WTC11 (cell line): Measurements from ENCODE around the gene ACTMAP. TPM values are rescaled to one million over a fixed set of nuclear protein-coding genes. Genes with fewer than 3 reads are reported as not detected.

Source experiments
- ATAC-seq: fragments of 200-7000 bp; cut with Tn5 transposase; 2 replicates; pipeline ENCODE4 v1.10.0; 2021; ENCODE audit warnings: mild to moderate bottlenecking, moderate library complexity
- CTCF ChIA-PET: fragments of 300-600 bp; sonication (Branson Sonifier 250); formaldehyde crosslinking; loops from one replicate; lab custom pipeline; 2021; ENCODE audit warnings: antibody characterized with exemption; lab: Charles Lee
- POLR2A ChIA-PET: fragments of 350-600 bp; sonication (Branson Sonifier 250); formaldehyde crosslinking; loops from one replicate; lab custom pipeline; 2021; ENCODE audit warnings: antibody characterized with exemption; lab: Charles Lee
- DNase-seq: peaks from one replicate; pipeline ENCODE4 v3.0.0; 2021; ENCODE audit warnings: low spot score
- H3K27ac Mint-ChIP-seq: 2 replicates; pipeline ENCODE4 v1.8.0; 2021; ENCODE audit warnings: mixed read lengths
- H3K27me3 Mint-ChIP-seq: 2 replicates; pipeline ENCODE4 v1.8.0; 2021; ENCODE audit warnings: low read depth, mild to moderate bottlenecking, moderate library complexity, mixed read lengths
- H3K36me3 Mint-ChIP-seq: 2 replicates; pipeline ENCODE4 v1.8.0; 2021; ENCODE audit warnings: mixed read lengths
- H3K4me1 Mint-ChIP-seq: 2 replicates; pipeline ENCODE4 v1.8.0; 2022; ENCODE audit warnings: mixed read lengths
- H3K4me3 Mint-ChIP-seq: 2 replicates; pipeline ENCODE4 v1.8.0; 2021; ENCODE audit warnings: mild to moderate bottlenecking, moderate library complexity, mixed read lengths
- H3K9me3 Mint-ChIP-seq: 2 replicates; pipeline ENCODE4 v1.8.0; 2021; ENCODE audit warnings: mixed read lengths
- ATF3 ChIP-seq: sonication (generic); formaldehyde crosslinking; conservative IDR thresholded peaks from 2 replicates; pipeline ENCODE4 v1.8.1; 2022; ENCODE audit warnings: mild to moderate bottlenecking, missing genetic modification reagents
- CTCF ChIP-seq: fragments of 200-600 bp; IDR thresholded peaks from 2 replicates; pipeline ENCODE4 v1.8.0; 2022; ENCODE audit warnings: antibody characterized with exemption
- E2F1 ChIP-seq: sonication (generic); formaldehyde crosslinking; IDR thresholded peaks from 2 replicates; pipeline ENCODE4 v1.8.0; 2022; ENCODE audit warnings: mild to moderate bottlenecking, missing genetic modification reagents
- FOXJ3 ChIP-seq: sonication (generic); formaldehyde crosslinking; IDR thresholded peaks from 2 replicates; pipeline ENCODE4 v1.9.0; 2021; ENCODE audit warnings: missing genetic modification reagents, mild to moderate bottlenecking, borderline replicate concordance
- IRF2 ChIP-seq: sonication (generic); formaldehyde crosslinking; IDR thresholded peaks from 2 replicates; pipeline ENCODE4 v1.8.0; 2022; ENCODE audit warnings: low read depth, missing genetic modification reagents, borderline replicate concordance
- JAZF1 ChIP-seq: fragments of 250-450 bp; sonication (Bioruptor Pico); IDR thresholded peaks from 2 replicates; pipeline ENCODE4 v1.9.0; 2021; ENCODE audit warnings: moderate library complexity, mild to moderate bottlenecking, inconsistent platforms
- JUN ChIP-seq: sonication (generic); formaldehyde crosslinking; IDR thresholded peaks from 2 replicates; pipeline ENCODE4 v1.8.0; 2023; ENCODE audit warnings: mild to moderate bottlenecking, missing genetic modification reagents
- MYBL2 ChIP-seq: sonication (generic); formaldehyde crosslinking; IDR thresholded peaks from 2 replicates; pipeline ENCODE4 v1.8.1; 2023; ENCODE audit warnings: mild to moderate bottlenecking, moderate library complexity, missing genetic modification reagents
- NR2C2 ChIP-seq: sonication (generic); formaldehyde crosslinking; IDR thresholded peaks from 2 replicates; pipeline ENCODE4 v1.8.0; 2022; ENCODE audit warnings: mild to moderate bottlenecking, missing genetic modification reagents
- PRDM15 ChIP-seq: sonication (generic); formaldehyde crosslinking; IDR thresholded peaks from 2 replicates; pipeline ENCODE4 v1.8.0; 2022; ENCODE audit warnings: missing genetic modification reagents
- STAT6 ChIP-seq: sonication (generic); formaldehyde crosslinking; conservative IDR thresholded peaks from 2 replicates; pipeline ENCODE4 v1.8.1; 2023; ENCODE audit warnings: mild to moderate bottlenecking, low read depth, missing genetic modification reagents, moderate library complexity
- USF2 ChIP-seq: sonication (generic); formaldehyde crosslinking; IDR thresholded peaks from 2 replicates; pipeline ENCODE4 v1.8.1; 2023; ENCODE audit warnings: mild to moderate bottlenecking, missing genetic modification reagents, moderate library complexity
- ZNF232 ChIP-seq: sonication (generic); formaldehyde crosslinking; IDR thresholded peaks from 2 replicates; pipeline ENCODE4 v1.8.0; 2022; ENCODE audit warnings: mild to moderate bottlenecking, missing genetic modification reagents
- ZNF317 ChIP-seq: sonication (generic); formaldehyde crosslinking; IDR thresholded peaks from 2 replicates; pipeline ENCODE4 v1.8.1; 2023; ENCODE audit warnings: low read depth, mild to moderate bottlenecking, moderate library complexity, missing genetic modification reagents, borderline replicate concordance
- total RNA-seq: library from RNA; stranded (reverse); gene quantifications from 3 replicates; pipeline ENCODE4 v1.2.3, GENCODE V29; 2021

Gene ACTMAP
- total RNA-seq, 1 experiment from 2014 or later, result 29.6 TPM

- TF ChIP-seq ATF3 (no peak), USF2 (CRISPR knock-in tag) (no peak), JUN (CRISPR knock-in tag) (no peak), FOXJ3 (CRISPR knock-in tag) (no peak), MYBL2 (no peak), ZNF232 (no peak), JAZF1 (CRISPR knock-in tag) (no peak), E2F1 (CRISPR knock-in tag) (no peak), IRF2 (CRISPR knock-in tag) (no peak), STAT6 (no peak)
- TF ChIP-seq, all 79 proteins: peak for 0
Measured at GRCh38 chr19:40717880-40718773, 32.1 kb downstream of the ACTMAP start (continued).

GRCh38 chr19:40717325-40717879 lies 32.9 kb downstream of the ACTMAP start:
- H3K9me3 Mint-ChIP-seq, result no peaks in the 10 kb centered on the region
- H3K36me3 Mint-ChIP-seq, result peaks cover 13% of the 10 kb centered on the region
- TF ChIP-seq NR2C2 (CRISPR knock-in tag), result no peak
- no peak for TF ChIP-seq CTCF
- 0 out of 2 replicates have a peak, but pooled peaks have one; percentile 11 for TF ChIP-seq PRDM15
- TF ChIP-seq E2F1 (CRISPR knock-in tag), result no peak
- no peak for TF ChIP-seq ZNF317
- no peak for TF ChIP-seq ZNF232
- TF ChIP-seq, all 79 proteins: peak for 1
- no peaks in the 10 kb centered on the region for H3K27me3 Mint-ChIP-seq
- DNase-seq (no peak), ATAC-seq (no peak)
- CTCF ChIA-PET, result interaction anchor here (0.6 to 2.2 kb wide), 11 partner anchors 15 to 487 kb away, joined by 3 to 16 read pairs (median 6); partner anchors contain the start of genes ACTMAP, EGLN2, NUMBL and RAB4B
- H3K4me3 Mint-ChIP-seq, result peak overlapping the region; percentile 91
- H3K27ac Mint-ChIP-seq, result peak overlapping the region; percentile 94
- H3K4me1 Mint-ChIP-seq, result peaks cover 33% of the 10 kb centered on the region
- POLR2A ChIA-PET, result interaction anchor here (1.0 to 2.2 kb wide), 12 partner anchors 10 to 252 kb away, joined by 3 to 18 read pairs (median 4); partner anchors contain the start of genes ACTMAP, BLVRB, EGLN2 and NUMBL
